AML-193 (cell line): ENCODE results near the gene ESYT3.

Experiments
- DNase-seq, 2 experiments: peaks; one replicate each; lab custom pipeline; 2025; lab: John Stamatoyannopoulos, UW

ESYT3 gene, protein sequence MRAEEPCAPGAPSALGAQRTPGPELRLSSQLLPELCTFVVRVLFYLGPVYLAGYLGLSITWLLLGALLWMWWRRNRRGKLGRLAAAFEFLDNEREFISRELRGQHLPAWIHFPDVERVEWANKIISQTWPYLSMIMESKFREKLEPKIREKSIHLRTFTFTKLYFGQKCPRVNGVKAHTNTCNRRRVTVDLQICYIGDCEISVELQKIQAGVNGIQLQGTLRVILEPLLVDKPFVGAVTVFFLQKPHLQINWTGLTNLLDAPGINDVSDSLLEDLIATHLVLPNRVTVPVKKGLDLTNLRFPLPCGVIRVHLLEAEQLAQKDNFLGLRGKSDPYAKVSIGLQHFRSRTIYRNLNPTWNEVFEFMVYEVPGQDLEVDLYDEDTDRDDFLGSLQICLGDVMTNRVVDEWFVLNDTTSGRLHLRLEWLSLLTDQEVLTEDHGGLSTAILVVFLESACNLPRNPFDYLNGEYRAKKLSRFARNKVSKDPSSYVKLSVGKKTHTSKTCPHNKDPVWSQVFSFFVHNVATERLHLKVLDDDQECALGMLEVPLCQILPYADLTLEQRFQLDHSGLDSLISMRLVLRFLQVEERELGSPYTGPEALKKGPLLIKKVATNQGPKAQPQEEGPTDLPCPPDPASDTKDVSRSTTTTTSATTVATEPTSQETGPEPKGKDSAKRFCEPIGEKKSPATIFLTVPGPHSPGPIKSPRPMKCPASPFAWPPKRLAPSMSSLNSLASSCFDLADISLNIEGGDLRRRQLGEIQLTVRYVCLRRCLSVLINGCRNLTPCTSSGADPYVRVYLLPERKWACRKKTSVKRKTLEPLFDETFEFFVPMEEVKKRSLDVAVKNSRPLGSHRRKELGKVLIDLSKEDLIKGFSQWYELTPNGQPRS

DNA sequence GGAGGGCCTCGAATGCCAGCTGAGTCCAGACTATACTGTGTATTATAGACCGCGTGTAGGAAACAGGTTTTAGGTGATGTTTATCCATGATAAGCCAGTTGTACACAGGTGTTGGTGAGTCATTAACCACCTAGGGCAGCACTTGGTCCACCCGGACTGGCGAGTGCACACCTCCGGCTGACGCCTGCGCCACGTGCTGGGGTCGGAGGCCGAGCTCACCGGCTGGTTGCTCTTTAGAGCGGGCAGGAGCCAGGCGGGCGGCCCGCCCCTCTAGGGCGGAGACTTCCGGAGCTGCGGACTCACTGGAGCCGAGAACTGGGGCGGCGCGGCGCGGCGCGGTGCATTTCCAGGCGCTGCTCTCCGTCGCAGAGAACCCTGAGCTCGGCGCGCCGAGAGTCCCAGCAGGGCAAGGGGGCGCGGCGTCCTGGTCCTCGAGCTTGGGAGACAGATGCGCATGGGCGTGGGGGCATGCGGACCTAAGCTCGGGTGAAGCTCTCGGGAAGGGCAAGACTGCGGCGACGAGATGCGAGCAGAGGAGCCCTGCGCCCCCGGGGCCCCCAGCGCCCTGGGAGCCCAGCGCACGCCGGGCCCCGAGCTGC lies at the start of gene ESYT3:
ESYT3 (plus strand) TSS at position 341 of the 599 bp plus-strand sequence; CDS start at position 524, 183 bp downstream.
- peak in 1 of 2 experiments; percentile 11 for DNase-seq

DNA sequence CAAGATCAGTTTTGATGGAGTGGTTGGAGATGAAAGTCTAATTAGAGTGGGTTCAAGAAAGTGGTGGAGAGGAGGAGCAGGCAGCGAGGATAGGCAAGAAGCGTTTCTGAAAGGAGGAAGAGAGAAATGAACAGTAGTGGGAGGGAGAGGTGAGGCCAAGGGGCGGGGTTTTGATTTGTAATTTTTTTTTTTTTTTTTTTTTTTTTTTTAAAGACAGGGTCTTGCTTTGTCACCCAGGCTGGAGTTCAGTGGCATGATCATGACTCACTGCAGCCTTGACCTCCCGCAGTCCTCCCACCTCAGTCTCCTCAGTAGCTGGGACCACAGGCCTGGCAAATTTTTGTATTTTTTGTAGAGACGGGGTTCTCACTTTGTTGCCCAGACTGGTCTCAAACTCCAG lies 49.4 kb upstream of the ESYT3 start:
- no peak for DNase-seq

DNA sequence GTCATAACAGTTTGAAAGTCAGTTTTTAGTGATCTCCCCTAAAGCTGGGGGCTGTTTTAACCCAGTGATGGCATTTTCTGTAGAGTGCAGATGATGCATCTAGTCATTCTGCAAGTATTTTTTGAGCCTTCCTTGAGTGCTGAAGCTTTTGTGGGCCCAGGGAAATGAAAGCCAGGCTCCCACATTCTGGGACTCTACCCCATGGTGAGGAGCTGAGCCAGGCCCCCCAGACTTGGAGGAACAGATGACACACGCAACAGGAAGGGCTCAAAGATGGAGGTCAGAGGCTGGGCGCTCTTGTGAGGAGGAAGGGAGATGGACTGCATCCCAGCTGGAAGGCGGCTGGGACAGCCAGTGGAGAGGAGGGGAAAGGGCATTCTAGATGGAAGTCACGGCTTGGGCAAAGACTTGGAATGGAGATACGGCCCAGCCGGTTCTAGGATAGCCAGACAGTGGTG lies 45.2 kb upstream of the ESYT3 start:
- DNase-seq: no peak

DNA sequence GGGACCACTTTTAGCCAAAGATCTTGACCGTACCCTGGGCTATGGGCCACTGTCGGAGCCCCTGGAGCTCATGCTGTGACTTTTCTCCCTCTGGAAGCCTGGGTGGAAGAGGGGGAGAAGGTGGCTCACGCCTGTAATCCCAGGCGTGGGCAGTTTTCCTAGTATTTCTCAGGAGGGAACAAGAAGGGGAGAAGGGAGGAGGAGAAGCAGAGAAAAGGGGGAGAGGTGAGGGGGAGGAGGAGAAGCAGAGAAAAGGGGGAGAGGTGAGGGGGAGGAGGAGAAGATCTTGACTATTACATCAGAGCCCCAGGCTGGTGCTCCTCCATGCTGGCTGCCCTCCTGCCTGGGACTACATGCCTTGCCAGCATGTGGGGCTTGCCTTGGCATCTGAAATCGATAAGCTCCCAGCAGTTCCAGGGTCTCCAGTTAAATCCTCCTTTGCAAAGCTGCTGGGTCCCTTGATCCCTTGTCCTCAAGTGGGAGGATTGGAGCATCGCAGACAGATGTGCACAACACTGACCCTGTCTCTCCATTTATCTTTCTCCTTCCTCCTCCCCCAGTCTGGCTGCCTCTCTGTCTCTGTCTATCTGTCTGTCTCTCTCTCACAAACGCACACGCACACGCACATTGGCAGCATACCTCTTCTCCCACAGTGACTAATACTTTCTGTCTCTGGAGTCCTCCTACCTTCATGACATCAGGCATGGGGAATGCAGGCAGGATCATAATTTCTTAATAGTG lies 44.4 kb upstream of the ESYT3 start:
- DNase-seq: no peak

DNA sequence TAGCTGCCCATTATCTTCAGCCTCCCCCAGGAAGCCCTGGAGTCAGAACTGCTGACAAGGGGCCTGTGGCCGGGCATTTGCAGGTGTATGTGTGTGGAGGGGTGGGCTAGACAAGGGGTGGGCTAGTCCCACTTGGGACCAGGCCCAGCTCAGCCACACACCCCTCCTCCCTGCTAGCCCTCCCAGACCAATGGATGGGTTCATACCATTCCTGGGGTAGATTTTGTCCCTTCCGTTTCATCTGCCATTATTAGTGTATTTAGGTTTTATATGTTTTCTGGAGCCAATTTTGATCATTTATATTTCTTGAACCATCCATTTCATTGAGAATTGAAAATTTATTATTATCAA lies 43.9 kb upstream of the ESYT3 start:
- DNase-seq: no peak

DNA sequence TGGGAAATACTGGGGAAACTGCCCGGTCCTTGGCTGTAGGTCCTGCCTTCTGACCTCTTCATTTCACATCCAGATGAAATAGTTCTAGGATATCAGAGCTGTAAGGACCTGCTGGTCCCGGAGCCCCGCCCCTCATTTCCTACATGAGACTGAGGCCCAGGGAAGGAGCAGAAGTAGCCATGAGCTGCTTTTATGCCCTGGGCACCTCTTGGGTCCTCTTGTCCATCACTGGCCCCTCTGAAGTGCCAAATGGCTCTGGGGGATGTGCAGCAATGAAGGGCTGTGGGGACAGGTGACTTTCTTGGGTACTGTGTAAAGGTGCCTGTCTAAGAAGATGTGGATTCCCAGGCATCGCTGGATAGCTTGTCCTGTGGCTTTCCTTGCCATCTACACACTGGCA lies 40.3 kb upstream of the ESYT3 start:
- DNase-seq: no peak

DNA sequence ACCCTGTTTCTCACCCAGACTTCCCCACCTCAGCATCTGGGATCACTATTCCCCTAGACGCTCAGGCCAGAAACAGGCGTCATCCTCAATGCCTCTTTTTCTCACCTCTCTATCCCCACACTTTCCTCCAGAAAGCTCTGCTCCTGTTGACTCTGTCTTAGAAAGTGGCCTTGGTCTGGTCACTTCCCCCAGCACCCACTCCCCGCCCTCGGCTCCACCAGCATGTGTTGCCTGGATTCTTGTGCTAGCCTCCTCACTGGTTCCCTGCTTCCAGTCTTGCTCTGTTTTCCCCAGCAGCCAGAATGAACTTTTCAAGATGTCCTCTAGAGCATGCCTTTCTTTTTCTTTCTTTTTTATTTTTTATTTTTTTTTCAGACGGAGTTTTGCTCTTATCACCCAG lies 39.7 kb upstream of the ESYT3 start:
- DNase-seq: no peak

DNA sequence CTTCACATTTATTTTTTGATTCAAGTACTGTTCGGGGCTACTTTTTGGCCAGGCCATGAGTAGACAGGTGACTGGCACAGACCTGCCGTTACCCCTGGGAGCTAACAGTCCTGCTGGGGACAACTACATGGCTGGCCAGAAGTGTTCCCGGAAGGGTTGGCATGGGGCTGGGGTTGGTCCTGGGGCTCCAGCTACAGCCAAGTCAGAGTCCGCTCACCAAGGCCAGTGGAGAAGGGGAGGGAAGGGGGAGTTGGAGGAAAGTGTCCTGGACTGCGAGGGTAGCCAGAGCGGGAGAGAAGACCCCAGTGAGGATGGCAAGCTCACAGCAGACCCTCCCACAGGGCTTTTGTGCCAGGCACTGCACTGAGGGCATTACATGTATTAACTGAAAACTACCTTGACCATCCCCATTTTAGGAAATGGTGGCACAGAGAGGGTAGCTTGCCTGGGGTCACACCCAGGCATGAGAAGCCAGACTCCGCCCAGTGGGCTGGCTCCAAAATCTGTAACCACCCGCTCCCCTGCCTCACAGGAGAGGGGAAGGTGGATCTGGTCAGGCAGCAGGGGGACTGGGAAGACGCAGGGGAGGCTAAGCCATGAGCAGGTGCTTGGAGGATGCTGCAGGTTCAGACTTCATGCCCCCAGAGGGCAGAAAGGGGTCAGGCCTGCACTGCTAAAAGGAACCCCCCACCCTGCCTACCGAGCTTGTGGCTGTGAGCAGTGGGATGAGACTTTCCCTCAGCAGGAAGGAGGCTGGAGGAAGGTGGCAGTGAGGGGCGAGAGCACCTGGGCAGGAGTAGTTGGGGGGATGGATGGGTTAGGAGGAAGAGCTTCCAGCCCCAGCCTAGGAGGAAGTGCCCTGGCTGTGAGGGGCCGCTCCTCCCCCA lies 38.3 kb upstream of the ESYT3 start:
- no peak for DNase-seq

DNA sequence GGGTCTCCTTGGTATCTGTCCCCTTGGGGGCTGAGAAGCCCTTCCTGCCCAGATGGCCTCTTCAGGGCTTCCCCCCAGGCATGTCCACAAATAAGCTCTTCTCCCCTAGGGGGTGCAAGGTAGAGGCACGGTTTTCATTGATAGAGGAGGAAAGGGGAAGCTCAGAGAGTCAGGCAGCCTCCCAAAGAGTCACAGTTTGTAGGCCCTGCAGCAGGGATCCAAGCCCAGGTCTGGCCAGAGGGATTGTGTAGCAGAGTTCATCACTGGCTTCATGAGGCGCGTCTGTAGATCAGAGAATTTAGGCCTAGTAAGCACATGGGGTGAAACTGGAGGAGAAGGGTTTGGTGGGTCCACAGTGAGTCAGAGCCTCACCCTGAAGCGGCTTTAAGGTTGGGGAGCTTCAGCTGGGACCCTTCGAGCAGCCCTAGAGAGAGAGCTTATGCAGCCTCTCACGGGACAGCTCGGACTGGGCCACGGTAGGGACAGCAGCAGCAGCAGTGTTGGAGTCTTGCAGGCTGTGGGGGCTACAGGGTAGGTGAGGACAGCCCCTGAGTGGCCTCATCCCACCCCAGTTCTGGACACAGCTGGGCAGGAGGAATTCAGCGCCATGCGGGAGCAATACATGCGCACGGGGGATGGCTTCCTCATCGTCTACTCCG lies 37.5 kb upstream of the ESYT3 start:
- DNase-seq: no peak

DNA sequence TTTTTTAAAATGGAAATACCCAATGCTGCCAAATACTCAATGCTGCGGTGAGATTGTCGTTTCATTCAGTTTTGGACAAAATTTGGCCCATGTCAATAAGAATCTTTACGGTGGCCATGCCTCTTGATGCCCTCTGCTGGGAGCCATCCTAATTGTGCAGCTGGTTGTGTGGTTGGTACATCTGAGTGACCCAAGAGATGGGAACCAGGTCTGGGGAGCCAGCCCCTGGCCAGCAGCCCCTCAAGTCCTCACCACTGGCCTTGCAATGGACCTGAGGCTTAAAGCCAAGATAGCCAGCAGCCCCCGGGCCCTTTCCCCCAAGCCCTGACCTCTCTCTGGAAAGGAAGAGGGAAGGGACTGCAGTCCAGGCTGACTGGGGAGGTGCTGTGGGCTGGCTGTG lies 36.4 kb upstream of the ESYT3 start:
- DNase-seq: no peak

DNA sequence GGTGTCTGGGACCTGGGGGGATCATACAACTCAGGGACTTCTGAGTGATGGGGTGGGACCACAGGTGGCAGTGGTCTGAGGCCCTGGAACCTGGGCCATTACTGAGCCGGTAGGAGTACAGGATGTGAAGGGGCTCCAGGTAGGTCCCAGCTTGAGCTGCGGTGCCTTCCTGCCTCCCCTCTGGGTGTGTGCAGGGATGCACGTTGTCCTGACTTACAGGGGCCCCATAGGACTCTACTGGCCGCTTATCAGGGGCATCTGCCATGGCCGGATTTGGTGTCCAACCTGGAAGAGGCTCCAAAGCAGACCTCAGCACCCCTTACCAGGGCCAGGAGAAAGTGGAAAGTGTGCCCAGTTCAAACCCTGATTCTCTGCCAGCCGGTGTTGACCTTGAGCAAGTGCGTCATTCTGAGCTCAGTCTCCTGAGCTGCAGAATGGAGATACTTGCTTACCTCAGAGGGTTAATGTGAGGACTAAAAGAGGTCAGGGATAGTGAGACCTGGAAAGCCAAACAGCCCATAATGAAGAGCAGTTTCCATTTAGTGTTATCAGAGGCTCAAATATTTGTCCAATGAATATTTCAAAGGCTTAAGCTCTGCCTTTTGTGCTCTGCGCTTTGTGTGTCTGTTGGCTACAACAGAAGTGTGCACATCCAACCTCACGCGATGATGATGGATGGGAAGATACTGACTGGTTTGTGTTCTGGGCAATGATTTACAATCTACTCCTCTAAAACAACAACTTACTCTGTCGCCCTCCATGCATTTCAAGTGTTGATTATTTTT lies 35.4 kb upstream of the ESYT3 start:
- DNase-seq: no peak

DNA sequence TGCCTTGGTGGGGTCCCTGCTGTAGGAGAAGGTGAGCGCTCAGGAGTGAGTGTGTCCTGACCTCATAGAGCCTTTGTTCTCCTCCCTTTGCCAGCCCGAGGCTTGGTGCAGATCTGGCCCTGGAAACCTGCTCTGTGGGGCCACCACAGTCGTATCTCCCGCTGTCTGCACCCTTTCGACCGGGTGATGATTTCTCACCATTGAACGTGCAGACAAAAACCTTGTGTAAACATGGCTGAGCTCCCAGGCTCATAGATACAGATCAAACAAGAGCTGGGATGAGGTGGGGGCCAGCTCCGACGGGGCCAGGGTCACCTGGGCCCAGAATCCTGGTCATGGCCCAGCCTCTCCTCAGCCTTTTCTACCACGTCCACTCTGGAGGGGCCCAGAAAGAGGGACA lies 34.6 kb upstream of the ESYT3 start:
- no peak for DNase-seq

DNA sequence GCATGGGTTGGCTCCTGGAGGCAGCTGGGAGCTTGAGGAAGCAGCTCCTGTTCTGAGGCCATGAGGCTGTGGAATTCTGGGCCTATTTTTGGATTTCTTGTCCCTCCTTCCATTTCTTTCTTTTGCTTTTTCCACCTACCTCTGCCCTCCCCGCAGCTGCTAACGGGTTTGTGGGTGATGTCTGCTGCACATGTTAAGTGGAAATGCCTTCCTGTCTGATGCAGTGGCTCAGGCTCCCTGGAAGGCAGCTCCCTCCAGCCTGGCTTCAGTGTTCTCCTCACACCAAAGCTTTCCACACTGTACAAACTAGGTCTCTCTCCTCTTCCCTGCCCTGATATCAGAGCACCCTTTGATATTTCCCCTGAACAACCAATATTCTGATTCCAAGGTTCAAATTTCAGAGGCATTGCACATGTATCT lies 33.8 kb upstream of the ESYT3 start:
- no peak for DNase-seq

DNA sequence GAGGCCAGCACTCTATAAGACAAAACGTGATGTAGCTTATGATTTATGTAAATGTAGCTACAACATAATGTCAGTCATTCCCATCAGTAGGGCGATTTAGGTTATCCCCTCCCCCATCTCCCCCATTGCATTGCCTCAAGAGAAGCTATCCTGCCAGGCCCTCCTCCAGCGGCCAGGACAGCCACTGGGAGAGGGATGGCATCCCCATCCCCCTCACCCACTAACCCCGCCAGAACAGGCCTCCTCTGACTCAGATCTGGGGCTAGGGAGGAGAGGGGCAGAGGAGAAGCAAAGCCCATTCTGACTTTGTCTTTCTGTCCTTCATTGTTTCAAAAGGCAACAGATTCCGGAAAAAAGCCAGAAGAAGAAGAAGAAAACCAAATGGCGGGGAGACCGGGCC lies 32.6 kb upstream of the ESYT3 start:
- no peak for DNase-seq

DNA sequence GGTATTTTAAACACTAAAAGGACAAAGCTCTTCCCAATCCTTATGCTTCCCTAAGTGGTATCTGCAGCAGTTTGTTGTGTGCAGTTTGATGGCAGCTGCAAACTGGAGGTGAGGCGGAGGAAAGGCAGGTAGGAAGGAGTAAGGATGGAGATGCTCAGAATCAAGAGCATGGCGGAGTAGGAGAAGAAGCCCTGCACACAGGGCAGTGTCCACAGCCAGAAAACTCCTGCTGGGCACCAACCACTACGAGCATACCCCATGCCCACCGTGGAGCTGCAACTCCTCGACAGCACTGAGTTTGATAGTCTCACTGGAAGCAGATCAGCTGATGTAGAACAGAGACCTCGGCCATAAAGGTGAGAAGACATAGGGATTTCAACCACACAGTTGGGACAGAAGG lies 30.3 kb upstream of the ESYT3 start:
- DNase-seq: no peak

DNA sequence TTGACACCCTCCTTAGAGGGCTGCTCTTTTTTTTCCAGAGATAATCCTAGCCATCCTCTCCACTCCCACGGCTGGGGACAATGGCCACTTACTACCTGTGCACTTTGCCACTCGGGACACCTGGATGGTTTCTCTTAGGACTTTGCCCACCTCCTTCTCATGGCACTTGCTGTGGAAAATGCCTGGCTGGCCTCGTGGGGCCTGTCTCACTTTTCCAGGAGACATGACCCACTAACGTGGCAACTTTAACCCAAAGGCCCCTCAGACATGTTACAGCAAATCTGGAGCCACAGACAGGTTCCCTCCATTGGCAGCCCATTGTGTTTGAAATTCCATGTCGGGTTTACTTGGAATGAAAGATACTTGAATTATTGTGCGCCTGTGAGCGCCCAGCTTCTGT lies 29.4 kb upstream of the ESYT3 start:
- DNase-seq: no peak

DNA sequence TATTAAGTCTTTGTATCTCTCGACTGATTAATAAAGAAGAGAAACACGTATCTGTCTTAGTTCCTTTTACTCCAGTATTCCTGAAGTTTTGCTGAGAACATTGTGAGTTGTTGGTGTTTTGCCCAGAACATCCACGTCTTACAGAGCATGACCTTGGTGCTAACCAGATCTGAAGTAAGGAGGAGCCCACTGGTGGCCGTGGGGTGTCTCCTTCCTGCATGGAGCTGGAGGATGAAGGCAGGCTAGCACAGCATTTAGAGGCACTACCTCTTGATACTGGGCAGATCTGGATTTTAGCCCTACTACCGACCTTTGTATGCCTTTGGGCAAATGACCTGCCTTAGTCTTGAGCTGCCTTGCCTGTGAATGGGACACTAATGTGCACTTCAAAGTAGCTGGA lies 28.9 kb upstream of the ESYT3 start:
- DNase-seq: no peak

DNA sequence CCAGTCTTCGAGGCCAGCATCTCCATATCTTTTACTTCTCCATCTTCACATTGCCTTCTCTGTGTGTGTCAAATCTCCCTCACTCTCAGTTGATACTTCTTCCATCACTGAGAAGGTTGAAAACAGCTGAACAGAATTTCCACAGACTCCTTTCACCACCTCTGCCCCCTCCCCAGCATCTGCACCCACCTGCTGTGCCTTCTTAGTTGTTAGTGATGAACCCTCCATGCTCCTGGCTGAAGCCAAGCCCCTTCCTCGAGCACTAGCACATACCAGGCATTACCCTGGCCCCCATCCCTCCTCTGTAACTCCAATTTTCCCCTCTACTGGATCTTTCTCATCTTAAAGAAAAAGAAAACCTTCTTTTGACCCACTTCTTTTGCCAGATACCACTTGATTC lies 27.8 kb upstream of the ESYT3 start:
- no peak for DNase-seq

DNA sequence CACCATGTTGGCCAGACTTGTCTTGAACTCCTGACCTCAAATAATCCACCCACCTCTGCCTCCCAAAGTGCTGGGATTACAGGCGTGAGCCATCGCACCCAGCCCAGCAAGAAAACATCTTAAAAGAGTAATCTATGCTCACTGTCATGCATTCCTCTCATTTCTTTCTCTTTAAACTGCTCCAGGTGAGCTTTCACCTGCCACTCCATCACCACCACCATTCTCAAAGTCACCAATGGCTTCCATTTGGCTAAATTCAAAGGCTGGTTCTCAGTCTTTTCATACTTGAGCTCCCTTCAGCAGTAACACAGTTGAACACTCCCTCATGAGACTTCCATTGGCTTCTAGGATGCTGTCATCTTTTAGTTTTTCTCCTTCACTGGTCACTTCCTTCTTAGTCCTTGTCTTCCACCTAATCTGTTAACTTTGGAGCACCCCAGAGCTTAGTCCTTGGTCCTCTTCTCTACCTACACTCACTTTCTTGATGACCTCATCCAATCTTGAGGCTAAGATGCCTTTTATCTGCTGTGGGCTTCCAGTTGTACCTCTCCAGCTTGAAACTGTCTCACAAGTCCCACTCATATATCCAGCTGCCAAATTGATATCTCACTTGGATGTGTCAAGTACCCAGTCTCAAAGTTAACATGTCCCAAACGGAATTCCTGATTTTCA lies 27.0 kb upstream of the ESYT3 start:
- no peak for DNase-seq
